Mesendoderm (in vitro differentiated cells): Measurements from ENCODE around the gene CTDSP1.

Experiments used
- DNase-seq: peaks from one replicate; pipeline ENCODE4 v3.0.0; 2013
- H2AK5ac ChIP-seq: 2 replicates; pipeline ENCODE4 v1.6.1; 2013; ENCODE audit warnings: low read length, inconsistent platforms
- H2BK120ac ChIP-seq: 2 replicates; pipeline ENCODE4 v1.6.1; 2013; ENCODE audit warnings: low read depth, mild to moderate bottlenecking, low read length, moderate library complexity, mixed read lengths
- H2BK15ac ChIP-seq: replicated peaks from 2 replicates; pipeline ENCODE4 v1.6.1; 2013; ENCODE audit warnings: low read depth, mild to moderate bottlenecking, moderate library complexity
- H2BK5ac ChIP-seq: 2 replicates; pipeline ENCODE4 v1.6.1; 2013; ENCODE audit warnings: low read length, inconsistent platforms
- H3K18ac ChIP-seq: 2 replicates; pipeline ENCODE4 v1.6.1; 2013; ENCODE audit warnings: mild to moderate bottlenecking, low read length, mixed read lengths
- H3K23ac ChIP-seq: one replicate; pipeline ENCODE4 v1.6.1; 2013; ENCODE audit warnings: low read length
- H3K27ac ChIP-seq: 2 replicates; pipeline ENCODE4 v1.5.1; 2013; ENCODE audit warnings: low read depth, mild to moderate bottlenecking, inconsistent platforms, low read length, moderate library complexity
- H3K27me3 ChIP-seq: 2 replicates; pipeline ENCODE4 v1.6.1; 2013; ENCODE audit warnings: low read length, control low read depth, mild to moderate bottlenecking, inconsistent platforms; ENCODE audit not compliant: insufficient read depth, poor library complexity
- H3K36me3 ChIP-seq: 2 replicates; pipeline ENCODE4 v1.6.1; 2013; ENCODE audit warnings: low read length, inconsistent platforms; ENCODE audit not compliant: control insufficient read depth, insufficient read depth
- H3K4ac ChIP-seq: one replicate; pipeline ENCODE4 v1.6.1; 2013; ENCODE audit warnings: low read depth, mild to moderate bottlenecking, low read length, moderate library complexity
- H3K4me1 ChIP-seq: 2 replicates; pipeline ENCODE4 v1.6.1; 2013; ENCODE audit warnings: low read depth, low read length, inconsistent platforms; ENCODE audit not compliant: control insufficient read depth
- H3K4me2 ChIP-seq: 2 replicates; pipeline ENCODE4 v1.6.1; 2013; ENCODE audit warnings: low read length
- H3K4me3 ChIP-seq: 2 replicates; pipeline ENCODE4 v1.5.1; 2013; ENCODE audit warnings: mild to moderate bottlenecking, low read length
- H3K56ac ChIP-seq: one replicate; pipeline ENCODE4 v1.6.1; 2013; ENCODE audit warnings: low read length
- H3K79me1 ChIP-seq: 2 replicates; pipeline ENCODE4 v1.6.1; 2013; ENCODE audit warnings: low read length, inconsistent platforms
- H3K79me2 ChIP-seq: 2 replicates; pipeline ENCODE4 v1.6.1; 2013; ENCODE audit warnings: mild to moderate bottlenecking, low read length; ENCODE audit not compliant: control insufficient read depth, insufficient read depth
- H3K9ac ChIP-seq: 2 replicates; pipeline ENCODE4 v1.6.1; 2013; ENCODE audit warnings: low read length, inconsistent platforms
- H4K5ac ChIP-seq: one replicate; pipeline ENCODE4 v1.6.1; 2013; ENCODE audit warnings: low read length
- H4K8ac ChIP-seq: one replicate; pipeline ENCODE4 v1.6.1; 2013; ENCODE audit warnings: low read depth, mild to moderate bottlenecking, control low read depth, low read length, moderate library complexity
- WGBS: extraction: QIAGEN DNeasy Blood & Tissue Kit; methylation state at CpG from one replicate; pipeline ENCODE4 v1.1.7; 2013; ENCODE audit warnings: low lambda C conversion rate, missing lambda C conversion rate; ENCODE audit not compliant: insufficient coverage; ENCODE audit errors: extremely low coverage; 5-methylcytosine and 5-hydroxymethylcytosine counted together

CTDSP1 gene

DNA sequence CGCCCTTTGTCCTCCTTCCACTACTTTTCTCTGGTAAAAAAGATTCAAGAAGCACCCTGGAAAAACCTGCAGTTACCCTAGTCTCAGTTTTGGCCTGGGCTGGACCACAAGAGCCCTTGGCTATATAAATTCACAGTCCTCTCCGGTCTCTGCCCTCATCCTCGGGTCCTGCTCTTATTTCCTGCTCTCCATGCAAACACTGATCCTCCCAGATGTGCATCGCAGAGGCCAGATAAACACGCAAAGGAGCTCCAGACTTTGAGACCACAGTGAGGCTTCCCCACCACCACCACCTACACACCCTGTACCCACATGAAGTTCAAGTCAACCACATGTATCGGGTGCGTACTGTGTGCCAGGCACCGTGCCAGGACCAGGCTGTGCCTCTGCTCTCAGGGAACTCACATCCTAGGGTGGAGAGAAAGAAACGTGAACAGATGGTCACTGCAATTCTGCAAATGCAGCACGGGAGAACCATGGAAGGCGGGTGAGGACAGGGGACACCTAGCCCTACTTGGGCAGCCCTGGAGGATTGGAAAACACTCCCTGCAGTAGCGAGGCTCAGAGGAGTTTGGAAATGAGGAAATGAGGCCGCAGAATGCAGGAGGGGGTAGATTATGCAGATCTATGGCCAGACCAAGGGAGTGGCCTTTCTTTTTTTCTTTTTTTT lies 7.4 kb downstream of the CTDSP1 start:
- H3K4me2 ChIP-seq, result peak overlapping the region; percentile 72
- H3K79me1 ChIP-seq, result no peaks in the 10 kb centered on the region
- no CpG with 5 or more reads among the region's 13 CpGs for WGBS
- no peak overlapping the region for H3K4me3 ChIP-seq
- peak overlapping the region; percentile 10 for H2AK5ac ChIP-seq
- peak overlapping the region; percentile 60 for H3K4ac ChIP-seq
- no peak overlapping the region for H2BK120ac ChIP-seq
- H3K27ac ChIP-seq, result peak overlapping the region; percentile 54
- H3K56ac ChIP-seq, result peak overlapping the region; percentile 89
- H2BK15ac ChIP-seq, result no peak overlapping the region
- H3K9ac ChIP-seq, result peak overlapping the region; percentile 75
- H3K18ac ChIP-seq, result peak overlapping the region; percentile 44
- H2BK5ac ChIP-seq, result peak overlapping the region; percentile 64
- no peak for DNase-seq
- H3K79me2 ChIP-seq, result no peaks in the 10 kb centered on the region
- H3K36me3 ChIP-seq, result peaks cover 2% of the 10 kb centered on the region
- H4K5ac ChIP-seq, result peak overlapping the region; percentile 98
- H3K23ac ChIP-seq, result peak overlapping the region; percentile 84
- no peak overlapping the region for H4K8ac ChIP-seq
- no peaks in the 10 kb centered on the region for H3K27me3 ChIP-seq
- H3K4me1 ChIP-seq, result peaks cover 11% of the 10 kb centered on the region

DNA sequence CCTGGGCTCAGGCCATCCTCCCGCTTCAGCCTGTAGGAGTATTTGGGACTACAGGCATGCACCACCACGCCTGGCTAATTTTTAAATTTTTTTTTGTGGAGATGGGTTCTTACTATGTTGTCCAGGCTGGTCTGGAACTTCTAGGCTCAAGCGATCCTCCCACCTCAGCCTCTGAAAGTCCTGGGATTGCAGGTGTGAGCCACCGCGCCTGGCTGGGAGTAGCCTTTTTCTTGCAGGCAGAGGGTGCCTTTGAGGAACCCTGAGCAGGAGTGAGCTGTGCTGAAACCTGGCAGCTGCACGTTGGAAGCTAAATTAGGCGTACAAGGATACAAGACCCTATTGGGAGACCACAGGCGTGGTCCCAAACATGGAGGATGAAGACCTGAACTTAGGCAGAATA lies 8.0 kb downstream of the CTDSP1 start:
- WGBS, result no CpG with 5 or more reads among the region's 8 CpGs
- Histone ChIP-seq H3K9ac (no peak overlapping the region), H3K56ac (peak overlapping the region; percentile 60)

DNA sequence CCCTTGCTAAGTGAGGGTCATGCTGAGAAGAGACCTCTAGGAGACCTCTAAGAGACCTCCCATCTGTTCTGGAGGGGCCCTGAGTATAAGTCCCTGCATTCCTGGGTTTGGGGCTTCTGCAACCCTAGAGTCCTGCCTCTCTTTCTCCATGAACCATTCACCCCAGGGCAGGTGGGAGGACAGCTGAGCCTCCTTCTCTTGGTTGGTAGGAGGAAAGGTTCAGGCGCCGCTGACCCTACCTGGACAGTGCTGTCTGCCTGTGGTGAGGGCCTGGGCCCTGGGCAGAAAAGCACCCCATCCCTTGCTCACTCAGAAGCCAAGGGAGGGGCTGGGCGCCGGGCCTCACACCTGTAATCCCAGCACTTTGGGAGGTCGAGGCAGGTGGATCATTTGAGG lies 18.7 kb downstream of the CTDSP1 start:
- no peak for DNase-seq
- H2BK120ac ChIP-seq, result no peak overlapping the region
- no peak overlapping the region for H3K4me2 ChIP-seq
- peak overlapping the region; percentile 2 for H3K56ac ChIP-seq
- no peak overlapping the region for H2AK5ac ChIP-seq
- no peak overlapping the region for H3K18ac ChIP-seq
- no peak overlapping the region for H3K4me3 ChIP-seq
- H3K9ac ChIP-seq, result no peak overlapping the region
- no peaks in the 10 kb centered on the region for H3K36me3 ChIP-seq
- no peak overlapping the region for H2BK15ac ChIP-seq
- H4K5ac ChIP-seq, result no peak overlapping the region
- no CpG with 5 or more reads among the region's 5 CpGs for WGBS
- no peak overlapping the region for H2BK5ac ChIP-seq
- no peak overlapping the region for H3K4ac ChIP-seq
- H4K8ac ChIP-seq, result no peak overlapping the region
- H3K23ac ChIP-seq, result no peak overlapping the region
- H3K27me3 ChIP-seq, result no peaks in the 10 kb centered on the region
- H3K79me2 ChIP-seq, result no peaks in the 10 kb centered on the region
- H3K79me1 ChIP-seq, result no peaks in the 10 kb centered on the region
- no peak overlapping the region for H3K27ac ChIP-seq
- peaks cover 5% of the 10 kb centered on the region for H3K4me1 ChIP-seq

More for the DNA sequence above, 8.0 kb downstream of the CTDSP1 start:
- no peak overlapping the region for H3K4me2 ChIP-seq
- no peak for DNase-seq
- no peaks in the 10 kb centered on the region for H3K79me2 ChIP-seq
- no peak overlapping the region for H4K5ac ChIP-seq
- no peak overlapping the region for H2AK5ac ChIP-seq
- H3K4me3 ChIP-seq, result no peak overlapping the region
- no peak overlapping the region for H2BK120ac ChIP-seq
- H3K36me3 ChIP-seq, result peaks cover 2% of the 10 kb centered on the region
- H3K27me3 ChIP-seq, result no peaks in the 10 kb centered on the region
- no peak overlapping the region for H2BK5ac ChIP-seq
- no peak overlapping the region for H4K8ac ChIP-seq
- no peak overlapping the region for H3K27ac ChIP-seq
- no peaks in the 10 kb centered on the region for H3K79me1 ChIP-seq
- no peak overlapping the region for H3K23ac ChIP-seq
- peaks cover 11% of the 10 kb centered on the region for H3K4me1 ChIP-seq
- no peak overlapping the region for H2BK15ac ChIP-seq
- H3K18ac ChIP-seq, result no peak overlapping the region
- no peak overlapping the region for H3K4ac ChIP-seq

DNA sequence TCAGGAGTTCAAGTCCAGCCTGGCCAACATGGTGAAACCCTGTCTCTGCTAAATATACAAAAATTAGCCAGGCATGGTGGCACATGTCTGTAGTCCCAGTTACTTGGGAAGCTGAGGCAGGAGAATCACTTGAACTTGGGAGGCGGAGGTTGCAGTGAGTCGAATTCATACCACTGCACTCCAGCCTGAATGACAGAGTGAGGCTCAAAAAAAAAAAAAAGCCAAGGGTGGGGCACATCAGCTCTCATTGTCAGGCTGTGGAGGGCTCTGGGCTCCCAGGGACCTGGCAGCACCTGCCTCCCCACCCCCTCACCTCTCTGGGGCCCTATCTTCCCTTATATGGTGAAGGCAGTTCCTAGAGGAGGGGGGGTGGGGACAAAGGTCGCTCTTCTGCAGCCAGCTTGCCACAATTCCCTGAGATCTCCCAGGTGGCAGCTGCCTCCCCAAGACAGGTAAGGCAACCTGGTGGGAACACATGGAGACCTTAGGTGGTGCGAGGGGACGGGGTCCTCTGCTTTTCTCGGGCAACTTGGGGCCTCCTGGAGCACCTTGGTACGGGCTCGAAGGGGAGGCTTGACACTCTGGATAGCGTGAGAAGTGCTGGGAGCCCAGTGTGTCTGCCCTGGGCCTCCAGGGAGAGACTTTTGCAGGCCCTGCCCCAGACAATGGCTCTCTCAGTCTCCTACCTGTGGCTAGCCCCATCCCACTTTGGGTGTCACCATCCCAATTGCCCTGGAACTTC lies 19.2 kb downstream of the CTDSP1 start, which contains the start of gene VIL1:
Gene VIL1 (plus strand): TSS at position 407 of the 742 bp plus-strand sequence. CDS start 4,656 bp downstream, outside the sequence.
- H3K27ac ChIP-seq, result no peak within 1 kb of the TSS
- H3K36me3 ChIP-seq, result no peaks in the 10 kb centered on the region
- H3K4me3 ChIP-seq, result no peak within 1 kb of the TSS
- H4K5ac ChIP-seq, result no peak within 1 kb of the TSS
- no peaks in the 10 kb centered on the region for H3K79me1 ChIP-seq
- peak; percentile 53 for DNase-seq
- peak within 1 kb of the TSS; percentile 13 for H3K9ac ChIP-seq
- no peak within 1 kb of the TSS for H3K23ac ChIP-seq
- H2BK15ac ChIP-seq, result no peak within 1 kb of the TSS
- no peak within 1 kb of the TSS for H3K4ac ChIP-seq
- H3K27me3 ChIP-seq, result no peaks in the 10 kb centered on the region
- H2BK5ac ChIP-seq, result no peak within 1 kb of the TSS
- peak within 1 kb of the TSS; percentile 25 for H3K56ac ChIP-seq
- no peak within 1 kb of the TSS for H4K8ac ChIP-seq
- H2BK120ac ChIP-seq, result no peak within 1 kb of the TSS
- H3K79me2 ChIP-seq, result no peaks in the 10 kb centered on the region
- peaks cover 5% of the 10 kb centered on the region for H3K4me1 ChIP-seq
- H3K18ac ChIP-seq, result no peak within 1 kb of the TSS
- no CpG with 5 or more reads among the region's 9 CpGs for WGBS
- no peak within 1 kb of the TSS for H2AK5ac ChIP-seq
- no peak within 1 kb of the TSS for H3K4me2 ChIP-seq

DNA sequence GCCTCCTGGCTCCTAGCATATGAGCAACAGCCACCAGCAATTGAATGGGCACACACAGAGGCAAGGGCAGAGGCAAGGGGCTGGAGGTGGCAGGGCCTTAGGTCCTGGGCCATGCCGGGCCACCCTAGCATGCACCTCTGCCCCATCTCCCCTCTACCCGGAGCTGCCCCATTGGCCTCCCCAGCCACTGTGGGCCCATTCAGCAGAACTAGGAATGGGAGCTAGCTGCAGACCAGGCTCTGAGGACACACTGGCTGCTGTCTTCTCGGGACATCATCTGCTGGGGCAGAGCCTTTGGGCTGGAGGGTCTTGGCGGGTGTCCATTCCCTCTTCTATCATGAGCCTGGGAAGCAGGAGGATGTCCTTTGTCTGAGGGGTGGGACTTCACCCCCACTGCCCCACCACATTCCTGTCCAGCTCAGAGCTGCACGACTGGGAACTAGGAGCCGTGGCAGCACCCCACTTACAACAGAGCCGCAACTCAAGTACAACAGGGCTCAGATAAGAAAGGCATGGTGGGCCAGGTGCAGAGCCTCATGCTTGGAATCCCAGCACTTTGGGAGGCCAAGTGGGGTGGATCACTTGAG lies 20.1 kb downstream of the CTDSP1 start:
- no peaks in the 10 kb centered on the region for H3K79me1 ChIP-seq
- H3K18ac ChIP-seq, result no peak overlapping the region
- no peaks in the 10 kb centered on the region for H3K36me3 ChIP-seq
- H3K23ac ChIP-seq, result no peak overlapping the region
- H2BK15ac ChIP-seq, result no peak overlapping the region
- no CpG with 5 or more reads among the region's 7 CpGs for WGBS
- H4K8ac ChIP-seq, result no peak overlapping the region
- H4K5ac ChIP-seq, result no peak overlapping the region
- no peak overlapping the region for H2BK5ac ChIP-seq
- H3K4me3 ChIP-seq, result no peak overlapping the region
- no peak overlapping the region for H2AK5ac ChIP-seq
- H3K9ac ChIP-seq, result no peak overlapping the region
- H3K4ac ChIP-seq, result no peak overlapping the region
- DNase-seq, result no peak
- no peak overlapping the region for H3K4me2 ChIP-seq
- H3K27ac ChIP-seq, result no peak overlapping the region
- H3K79me2 ChIP-seq, result no peaks in the 10 kb centered on the region
- H3K56ac ChIP-seq, result peak overlapping the region; percentile 25
- peaks cover 5% of the 10 kb centered on the region for H3K4me1 ChIP-seq
- H3K27me3 ChIP-seq, result no peaks in the 10 kb centered on the region
- H2BK120ac ChIP-seq, result no peak overlapping the region
